Hypothalamus (tissue), 51 donors: ENCODE results near the gene KRT8.
A peak's percentile ranks its signal among the peaks of the same experiment; 100 is the strongest.

Experiments
- DNase-seq, 51 donors: peaks; one replicate each; lab custom pipeline; 2025; lab: John Stamatoyannopoulos, UW

The KRT8 gene

GRCh38 chr12:52878507-52879393 is 26.1 kb downstream of the KRT8 start:
- no peak for DNase-seq

GRCh38 chr12:52877242-52877641 is 27.6 kb downstream of the KRT8 start:
- DNase-seq, result no peak

DNA sequence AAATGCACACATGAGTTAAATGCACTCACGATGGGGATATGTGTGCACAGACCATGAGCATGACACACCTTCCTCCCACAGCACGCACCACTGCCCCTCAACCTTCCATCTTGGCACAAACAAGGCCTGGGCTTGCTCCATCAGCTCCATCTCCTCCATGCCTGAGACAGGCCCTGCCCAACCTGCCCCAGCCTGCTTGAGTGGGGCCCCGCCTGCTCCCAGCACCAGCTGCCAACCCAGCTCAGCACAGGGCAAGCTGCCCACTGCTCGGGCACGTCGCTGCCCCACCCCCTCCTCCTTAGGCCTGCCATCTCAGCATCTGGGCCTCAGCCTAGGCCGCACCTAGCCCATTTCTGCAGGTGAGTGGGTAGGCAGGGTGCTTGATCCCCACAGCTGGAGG is 28.5 kb downstream of the KRT8 start:
- DNase-seq, result peak in 3 of 51 donors; percentile 3 to 15 (median 7)

- DNase-seq, result no peak
These were observed 30.1 kb downstream of the KRT8 start for GRCh38 chr12:52874573-52875435.

GRCh38 chr12:52873832-52874572 is 30.9 kb downstream of the KRT8 start:
- DNase-seq, result peak in 15 of 51 donors; percentile 5 to 79 (median 31)

DNA sequence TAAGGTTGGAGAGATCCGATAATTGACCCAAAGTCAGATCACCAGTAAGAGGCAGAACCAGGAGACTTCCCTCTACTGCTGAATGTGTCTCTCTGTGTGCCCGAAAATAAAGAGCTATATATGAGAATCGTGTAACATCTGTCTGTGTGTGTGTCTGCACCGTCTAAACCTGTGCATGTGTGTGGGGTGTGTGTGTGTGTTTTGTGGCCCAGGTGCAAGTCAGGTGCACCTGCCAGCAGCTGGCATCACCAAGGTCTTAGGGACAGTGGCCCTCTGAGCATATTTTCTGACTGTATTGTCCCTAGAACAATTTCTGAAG is 31.4 kb downstream of the KRT8 start:
- DNase-seq, result no peak

- DNase-seq, result no peak
These were observed 32.1 kb downstream of the KRT8 start for GRCh38 chr12:52872644-52873389.

- DNase-seq, result peak in 1 of 51 donors; percentile 11
These were observed 33.4 kb downstream of the KRT8 start for GRCh38 chr12:52871291-52872039.

DNA sequence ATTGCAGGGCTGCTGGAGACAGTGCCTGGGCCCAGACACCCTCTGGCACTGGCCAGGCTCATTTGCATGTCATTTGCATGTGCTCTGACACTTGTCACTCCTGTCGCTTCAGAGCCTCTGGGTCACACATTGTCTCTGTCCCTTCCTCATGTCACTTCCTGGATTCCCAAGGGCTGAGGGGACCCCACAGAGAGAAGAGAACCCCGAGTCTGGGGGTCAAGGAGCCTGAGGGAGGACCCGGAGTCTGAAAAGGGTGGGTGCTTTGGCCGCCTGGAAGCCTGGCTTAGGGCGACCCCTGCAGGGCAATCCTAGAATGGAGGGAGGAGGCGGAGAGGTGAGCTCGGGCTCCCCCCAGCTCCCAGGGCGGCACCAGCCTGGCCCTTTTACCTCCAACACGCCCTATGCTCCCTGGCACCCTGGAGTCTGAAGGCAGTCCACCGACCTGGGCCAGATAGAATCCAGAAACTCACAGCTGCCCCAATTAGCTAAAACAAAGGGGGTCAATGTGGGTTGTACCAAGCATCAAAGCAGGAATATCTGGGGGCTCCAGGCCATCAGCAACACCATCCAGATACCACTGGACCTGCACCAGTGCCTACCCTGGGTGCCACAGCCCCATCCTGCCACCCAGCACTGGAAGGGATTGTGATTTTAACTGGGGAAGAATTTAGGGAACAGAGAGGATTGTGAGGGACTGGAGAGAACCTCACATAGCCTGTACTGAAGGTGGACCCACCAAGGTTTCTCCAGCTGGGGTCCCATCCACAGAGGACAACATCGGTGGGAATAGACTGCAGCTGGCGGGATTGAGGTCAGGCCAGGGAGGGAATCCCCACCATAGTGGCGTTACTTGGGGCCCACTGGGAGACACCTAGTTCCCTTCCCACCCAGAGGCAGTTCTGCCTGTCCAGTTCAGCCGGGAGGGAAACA is 34.2 kb downstream of the KRT8 start:
- peak in 31 of 51 donors; percentile 2 to 70 (median 18) for DNase-seq

GRCh38 chr12:52867642-52868041 is 37.2 kb downstream of the KRT8 start:
- DNase-seq, result peak in 5 of 51 donors; percentile 4 to 32 (median 16)

- no peak for DNase-seq
These were observed 37.7 kb downstream of the KRT8 start for GRCh38 chr12:52867152-52867551.

DNA sequence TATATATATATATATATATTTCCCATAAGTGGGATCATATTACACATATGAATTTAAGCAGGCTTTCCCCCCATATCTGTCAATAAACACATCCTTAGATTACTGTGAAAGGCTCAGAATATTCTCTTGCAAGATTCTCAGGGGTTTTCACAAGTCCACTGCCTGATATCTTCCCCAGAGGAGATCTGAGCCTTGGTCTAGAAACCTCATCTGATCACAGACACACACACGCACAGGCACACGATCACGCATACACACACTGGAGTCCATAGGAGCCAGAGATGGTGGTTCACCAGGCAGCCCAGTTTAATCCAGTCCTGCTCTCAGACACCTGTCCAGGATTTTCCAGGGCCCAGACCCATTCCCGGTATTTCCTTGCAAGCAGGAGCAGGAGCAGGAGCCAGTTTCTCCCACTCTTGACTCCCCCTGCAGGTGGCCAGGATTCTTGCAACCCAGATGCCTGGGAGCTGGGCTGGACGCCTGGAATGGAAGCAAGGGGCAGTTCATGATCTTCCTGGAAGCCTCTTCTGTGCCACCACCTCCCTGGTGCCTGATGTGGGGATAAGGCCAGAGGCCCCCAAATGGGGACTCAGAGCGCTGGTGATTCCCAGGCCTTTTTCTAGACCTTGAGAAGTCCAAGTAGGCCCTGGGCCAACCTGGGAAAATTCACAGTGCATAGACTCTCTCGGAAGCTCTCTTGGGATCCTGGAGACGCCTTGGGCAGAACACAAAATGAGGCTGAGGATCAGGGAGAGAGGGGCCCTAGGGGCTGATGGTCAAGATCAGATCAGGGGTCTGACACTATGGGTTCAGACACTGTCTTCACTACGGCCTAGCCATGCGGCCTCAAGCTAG is 39.6 kb downstream of the KRT8 start:
- DNase-seq, result peak in 33 of 51 donors; percentile 4 to 56 (median 21)

- DNase-seq, result no peak
These were observed 42.9 kb downstream of the KRT8 start for GRCh38 chr12:52862023-52862422.

GRCh38 chr12:52861511-52861910 is 43.4 kb downstream of the KRT8 start:
- DNase-seq, result no peak

GRCh38 chr12:52860102-52860823 is 44.6 kb downstream of the KRT8 start:
- DNase-seq, result no peak

DNA sequence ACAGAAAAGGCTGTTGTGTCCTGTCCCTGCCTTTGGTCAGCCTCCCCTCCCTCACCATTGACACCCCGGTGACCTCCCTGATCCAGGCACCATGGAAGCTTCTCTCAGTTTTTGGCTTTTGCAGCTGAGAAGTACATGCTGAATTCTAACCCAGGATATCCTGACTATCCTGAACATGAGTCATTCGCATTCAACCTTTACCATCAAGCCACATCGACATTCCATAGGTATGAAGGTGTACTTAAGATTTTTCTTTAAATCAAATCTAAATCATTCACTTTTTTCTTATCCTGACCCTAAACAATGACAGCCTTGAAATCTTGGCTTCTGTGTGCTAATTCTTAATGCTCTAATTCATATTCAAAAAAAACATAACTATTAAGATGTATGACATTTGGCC is 47.4 kb downstream of the KRT8 start:
- DNase-seq, result no peak

GRCh38 chr12:52856787-52857186 is 48.1 kb downstream of the KRT8 start:
- no peak for DNase-seq
